Psoas muscle (tissue), 8 donors: ENCODE measurements around the gene KRT12. TPM values are rescaled to one million over a fixed set of nuclear protein-coding genes. Genes with fewer than 3 reads are reported as not detected.
A peak's percentile ranks its signal among the peaks of the same experiment; 100 is the strongest.

Experiments
- ATAC-seq, 4 donors: fragments of 200-7000 bp; cut with Tn5 transposase; one replicate each; pipeline ENCODE4 v1.9.1; 2020; ENCODE audit warnings: moderate library complexity in 3 of 4, mild to moderate bottlenecking in 2 of 4
- DNase-seq, 2 donors: peaks; one replicate each; pipeline ENCODE4 v3.0.0-alpha.2; 2020
- H3K27ac ChIP-seq: fragments of 200-600 bp; one replicate; pipeline ENCODE4 v1.8.0; 2022
- H3K27me3 ChIP-seq, 3 donors: fragments of 200-600 bp in 1 of 3; one replicate each; pipeline versions ENCODE4 v1.6.1 to v1.8.0; 2013 to 2022; ENCODE audit warnings: low read length in 2 of 3, mild to moderate bottlenecking in 2 of 3, moderate library complexity in 1 of 3; ENCODE audit not compliant: insufficient read depth in 3 of 3
- H3K36me3 ChIP-seq, 2 donors: fragments of 200-600 bp in 1 of 2; one replicate each; pipeline versions ENCODE4 v1.6.1 to v1.8.0; 2013 to 2022; ENCODE audit warnings: low read depth in 1 of 2, mild to moderate bottlenecking in 1 of 2, moderate library complexity in 1 of 2; ENCODE audit not compliant: insufficient read depth in 1 of 2
- H3K4me1 ChIP-seq: fragments of 200-600 bp; one replicate; pipeline ENCODE4 v1.8.0; 2022
- H3K4me3 ChIP-seq: fragments of 200-600 bp; one replicate; pipeline ENCODE4 v1.8.0; 2022; ENCODE audit warnings: mild to moderate bottlenecking
- H3K9me3 ChIP-seq: fragments of 200-600 bp; one replicate; pipeline ENCODE4 v1.8.0; 2022
- WGBS, 3 donors: extraction: QIAGEN DNeasy Blood & Tissue Kit; methylation state at CpG; one replicate each; pipeline versions ENCODE4 v1.1.6 to v1.1.7; 2013; 5-methylcytosine and 5-hydroxymethylcytosine counted together
- intact Hi-C, 2 donors: fragments of 100-400 bp; cut with DNase I; formaldehyde crosslinking; loops; one replicate each; pipeline versions ENCODE4 v1.11.0 to v1.14.2; 2022
- polyA plus RNA-seq, 3 donors: library from polyadenylated mRNA; stranded (reverse); fragments of 200-250 nt; gene quantifications; one replicate each; pipeline ENCODE4 v1.2.3, GENCODE V29; 2013
- total RNA-seq, 4 donors: library from RNA; stranded (reverse); fragmentation: NEBNext Ultra II Directional in 2 of 4; extraction: Animal tissue kit (Norgen Biotek cat#: 25700) in 2 of 4; gene quantifications; one replicate each; pipeline versions ENCODE4 v1.2.1 to v1.2.4, GENCODE V29; 2021 to 2023
- TF ChIP-seq, protein P1 (sequence below): fragments of 200-600 bp; IDR thresholded peaks from one replicate; pipeline ENCODE4 v1.8.0; 2022; ENCODE audit warnings: antibody characterized with exemption
- donor health status: healthy with polysubstance abuse.
- donor health status: DM: no; HTN: no; CAD: no; lungs with moderate emphysema.
- donor health status: Bipolar disorder and iron deficiency.
- donor health status: healthy.
- donor health status: DM: yes; HTN: yes; CAD: no.
- donor health status: DM: no; HTN: no; CAD: no.
- donor health status: DM: no; HTN: no; CAD: no.
- donor health status: DM: yes; HTN: yes; CAD: no.

KRT12 gene
- total and polyA plus RNA-seq, 7 donors, result not detected

DNA sequence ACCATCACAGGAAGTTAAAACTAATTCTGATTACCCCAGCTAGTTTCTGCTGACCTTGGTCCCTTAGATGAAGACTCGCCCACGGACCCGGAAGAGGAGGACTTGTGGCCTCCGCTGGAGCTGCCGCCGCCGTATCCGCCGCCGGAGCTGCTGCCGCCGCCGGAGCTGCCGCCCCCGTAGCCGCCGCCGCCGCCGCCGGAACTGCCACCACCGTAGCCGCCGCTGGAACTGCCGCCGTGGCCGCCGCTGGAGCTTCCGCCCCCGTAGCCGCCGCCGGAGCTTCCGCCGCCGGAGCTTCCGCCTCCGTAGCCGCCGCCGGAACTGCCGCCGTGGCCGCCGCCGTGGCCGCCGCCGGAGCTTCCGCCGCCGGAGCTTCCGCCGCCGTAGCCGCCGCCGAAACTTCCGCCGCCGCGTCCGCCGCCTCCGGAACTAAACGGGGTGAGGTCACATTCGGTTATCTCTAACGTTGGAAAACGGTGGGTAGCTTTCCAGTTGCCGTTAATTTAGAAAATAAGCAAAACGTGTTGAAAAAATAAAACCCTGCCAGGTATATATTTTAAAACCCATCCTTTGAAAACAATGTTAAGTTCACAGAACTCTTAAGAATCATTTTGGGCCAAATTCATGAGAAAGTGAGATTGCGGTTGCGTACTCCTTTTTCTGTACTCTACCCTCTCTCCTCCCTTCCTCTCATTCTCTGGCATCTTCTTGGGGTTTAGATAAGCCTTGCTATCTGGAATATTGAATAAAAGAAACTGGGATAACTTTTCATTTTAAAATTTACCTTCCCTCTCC lies 48.1 kb downstream of the KRT12 start:
- Histone ChIP-seq H3K36me3 (peaks cover 4 to 14% of the 10 kb centered on the region in 2 donors), H3K4me1 (peaks cover 17% of the 10 kb centered on the region), H3K27me3 (no peaks in the 10 kb centered on the region), H3K27ac (peak overlapping the region; percentile 90), H3K9me3 (no peaks in the 10 kb centered on the region), H3K4me3 (peak overlapping the region; percentile 89)
- peak; percentile 94 to 98 (median 96) for ATAC-seq
- TF ChIP-seq, protein P1, sequence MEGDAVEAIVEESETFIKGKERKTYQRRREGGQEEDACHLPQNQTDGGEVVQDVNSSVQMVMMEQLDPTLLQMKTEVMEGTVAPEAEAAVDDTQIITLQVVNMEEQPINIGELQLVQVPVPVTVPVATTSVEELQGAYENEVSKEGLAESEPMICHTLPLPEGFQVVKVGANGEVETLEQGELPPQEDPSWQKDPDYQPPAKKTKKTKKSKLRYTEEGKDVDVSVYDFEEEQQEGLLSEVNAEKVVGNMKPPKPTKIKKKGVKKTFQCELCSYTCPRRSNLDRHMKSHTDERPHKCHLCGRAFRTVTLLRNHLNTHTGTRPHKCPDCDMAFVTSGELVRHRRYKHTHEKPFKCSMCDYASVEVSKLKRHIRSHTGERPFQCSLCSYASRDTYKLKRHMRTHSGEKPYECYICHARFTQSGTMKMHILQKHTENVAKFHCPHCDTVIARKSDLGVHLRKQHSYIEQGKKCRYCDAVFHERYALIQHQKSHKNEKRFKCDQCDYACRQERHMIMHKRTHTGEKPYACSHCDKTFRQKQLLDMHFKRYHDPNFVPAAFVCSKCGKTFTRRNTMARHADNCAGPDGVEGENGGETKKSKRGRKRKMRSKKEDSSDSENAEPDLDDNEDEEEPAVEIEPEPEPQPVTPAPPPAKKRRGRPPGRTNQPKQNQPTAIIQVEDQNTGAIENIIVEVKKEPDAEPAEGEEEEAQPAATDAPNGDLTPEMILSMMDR, result no peak
- 1% methylated on average over 43 to 73 of the region's 73 CpGs for WGBS, 3 donors
- intact Hi-C loops, result no loop called here
- DNase-seq, result peak; percentile 80 to 92

DNA sequence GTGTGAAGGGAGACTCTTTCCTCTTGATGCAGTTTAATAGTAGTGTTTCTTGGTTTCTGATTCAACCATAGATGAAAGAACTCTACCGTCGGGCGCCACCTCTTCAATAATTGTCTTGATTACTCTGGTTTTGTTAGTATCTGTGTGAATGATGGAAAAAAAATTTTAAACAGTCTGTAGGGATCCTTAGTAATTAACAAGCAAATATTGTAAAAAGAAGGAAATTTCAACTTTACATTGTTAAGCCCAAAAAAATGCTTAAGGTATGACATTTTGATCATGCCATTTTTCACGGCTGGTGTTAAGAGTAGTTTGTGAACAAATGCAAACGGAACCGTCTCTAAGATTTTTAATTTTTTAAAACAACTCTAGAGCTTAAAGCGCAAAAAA lies 48.7 kb downstream of the KRT12 start:
- Histone ChIP-seq H3K27ac (peak overlapping the region; percentile 90), H3K27me3 (no peaks in the 10 kb centered on the region), H3K9me3 (no peaks in the 10 kb centered on the region), H3K36me3 (peaks cover 4 to 14% of the 10 kb centered on the region in 2 donors), H3K4me1 (peaks cover 17% of the 10 kb centered on the region), H3K4me3 (peak overlapping the region; percentile 89)
- ATAC-seq (no peak), DNase-seq (no peak)
- WGBS, 3 donors, result 12 to 16% (median 14%) methylated on average over 7 of the region's 7 CpGs
- TF ChIP-seq, protein P1, result no peak
- intact Hi-C loops, result no loop called here

DNA sequence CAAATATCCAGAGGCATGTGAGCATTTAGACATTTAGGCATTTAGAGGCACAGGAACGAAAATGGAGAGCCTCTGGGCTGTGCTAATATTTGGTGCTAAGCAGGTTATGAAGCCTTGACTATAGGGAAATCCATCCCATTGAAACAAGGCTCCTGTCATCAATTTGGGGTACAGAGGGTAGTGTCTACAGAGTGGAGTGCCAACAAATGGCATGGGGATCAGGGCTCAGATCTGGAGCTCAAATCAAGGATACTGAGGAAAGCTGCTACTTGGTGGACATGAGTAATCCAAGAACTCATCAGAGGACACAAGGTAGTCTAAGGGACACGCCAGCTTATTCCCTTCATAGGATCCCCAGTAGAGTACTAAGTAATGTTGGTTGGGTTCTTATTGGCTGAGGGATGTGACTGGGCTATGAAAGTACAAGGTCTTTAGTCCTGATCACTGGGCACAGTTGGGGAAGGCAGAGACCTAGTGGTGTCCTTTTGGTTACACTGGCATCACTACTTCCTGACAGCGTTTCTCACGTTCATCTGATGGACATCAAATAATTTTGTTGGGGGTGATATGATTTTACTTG lies 49.8 kb downstream of the KRT12 start:
- Histone ChIP-seq H3K27ac (no peak overlapping the region), H3K36me3 (peaks cover 4 to 14% of the 10 kb centered on the region in 2 donors), H3K27me3 (peaks cover 0 to 8% (median 0%) of the 10 kb centered on the region in 3 donors), H3K4me1 (peaks cover 17% of the 10 kb centered on the region), H3K9me3 (no peaks in the 10 kb centered on the region), H3K4me3 (peak overlapping the region; percentile 89)
- DNase-seq (no peak), ATAC-seq (no peak)
- TF ChIP-seq, protein P1, result no peak
- intact Hi-C loops, result no loop called here
- 94 to 96% (median 95%) methylated on average over 4 of the region's 4 CpGs for WGBS, 3 donors

DNA sequence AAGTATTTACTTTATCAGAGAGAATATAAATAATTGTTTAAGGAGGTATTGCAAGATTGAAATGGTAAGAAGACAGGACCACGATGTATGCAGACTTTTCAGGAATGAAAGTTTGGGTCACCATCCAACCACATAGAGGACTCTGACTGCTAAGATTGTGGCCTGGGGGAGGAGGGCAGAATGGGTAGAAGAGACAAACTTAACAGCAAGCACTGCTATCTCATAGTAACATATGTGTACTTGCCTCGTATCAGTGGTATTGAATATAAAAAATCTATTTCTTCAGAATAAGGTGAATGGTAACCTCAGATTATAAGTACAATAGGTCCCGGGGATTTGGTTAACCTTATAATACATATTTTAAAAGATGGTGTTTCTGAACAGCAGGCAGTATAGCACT lies 50.5 kb downstream of the KRT12 start:
- Histone ChIP-seq H3K4me3 (no peak overlapping the region), H3K27me3 (peaks cover 0 to 11% (median 0%) of the 10 kb centered on the region in 3 donors), H3K36me3 (peaks cover 4 to 14% of the 10 kb centered on the region in 2 donors), H3K27ac (no peak overlapping the region), H3K9me3 (no peaks in the 10 kb centered on the region), H3K4me1 (peaks cover 17% of the 10 kb centered on the region)
- TF ChIP-seq, protein P1, result no peak
- 85 to 93% (median 89%) methylated on average over 3 of the region's 3 CpGs for WGBS, 3 donors
- ATAC-seq, result no peak
- intact Hi-C loops, result no loop called here
- no peak for DNase-seq
